Ovary (tissue), 3 donors: Measurements from ENCODE around the gene OLIG2.

Experiments
- CTCF ChIP-seq, 3 donors: fragments of 450-650 bp in 2 of 3; fragments of 200-600 bp in 1 of 3; IDR thresholded peaks; one replicate each; pipeline versions ENCODE4 v1.5.1 to v1.8.0; 2016 to 2022; ENCODE audit warnings: antibody characterized with exemption in 3 of 3, mild to moderate bottlenecking in 1 of 3
- POLR2A ChIP-seq: fragments of 450-650 bp; IDR thresholded peaks from one replicate; pipeline ENCODE4 v1.6.1; 2017; ENCODE audit warnings: antibody characterized with exemption, mild to moderate bottlenecking, moderate library complexity
- donor health status: DM: no; HTN: no; CAD: no.

- TF ChIP-seq CTCF (IDR thresholded peaks at IDR 0.05) (no peak), POLR2A (no peak)
Measured at GRCh38 chr21:33059380-33059841, 33.7 kb downstream of the OLIG2 start.
